Duodenal mucosa (tissue), 2 donors: ENCODE results near the gene RUNX1.

ENCODE experiments used
- H3K27ac ChIP-seq: one replicate; pipeline ENCODE4 v1.7.0; 2013; ENCODE audit warnings: low read depth, low read length
- H3K27me3 ChIP-seq, 2 donors: one replicate each; pipeline ENCODE4 v1.7.0; 2013; ENCODE audit warnings: low read length in 2 of 2, control low read depth in 1 of 2; ENCODE audit not compliant: insufficient read depth in 2 of 2, control insufficient read depth in 1 of 2
- H3K36me3 ChIP-seq, 2 donors: one replicate each; pipeline ENCODE4 v1.7.0; 2013; ENCODE audit warnings: low read length in 2 of 2, control low read depth in 1 of 2; ENCODE audit not compliant: insufficient read depth in 2 of 2, control insufficient read depth in 1 of 2
- H3K4me1 ChIP-seq, 2 donors: one replicate each; pipeline ENCODE4 v1.7.0; 2013; ENCODE audit warnings: low read length in 2 of 2, control low read depth in 1 of 2; ENCODE audit not compliant: insufficient read depth in 2 of 2, control insufficient read depth in 1 of 2
- H3K4me3 ChIP-seq, 2 donors: one replicate each; pipeline ENCODE4 v1.7.0; 2013; ENCODE audit warnings: low read length in 2 of 2, low read depth in 1 of 2
- H3K9ac ChIP-seq, 2 donors: one replicate each; pipeline ENCODE4 v1.7.0; 2013; ENCODE audit warnings: low read length in 2 of 2, low read depth in 1 of 2
- H3K9me3 ChIP-seq, 2 donors: one replicate each; pipeline ENCODE4 v1.7.0; 2013; ENCODE audit warnings: low read length in 2 of 2, control low read depth in 1 of 2; ENCODE audit not compliant: control insufficient read depth in 1 of 2

The RUNX1 gene

DNA sequence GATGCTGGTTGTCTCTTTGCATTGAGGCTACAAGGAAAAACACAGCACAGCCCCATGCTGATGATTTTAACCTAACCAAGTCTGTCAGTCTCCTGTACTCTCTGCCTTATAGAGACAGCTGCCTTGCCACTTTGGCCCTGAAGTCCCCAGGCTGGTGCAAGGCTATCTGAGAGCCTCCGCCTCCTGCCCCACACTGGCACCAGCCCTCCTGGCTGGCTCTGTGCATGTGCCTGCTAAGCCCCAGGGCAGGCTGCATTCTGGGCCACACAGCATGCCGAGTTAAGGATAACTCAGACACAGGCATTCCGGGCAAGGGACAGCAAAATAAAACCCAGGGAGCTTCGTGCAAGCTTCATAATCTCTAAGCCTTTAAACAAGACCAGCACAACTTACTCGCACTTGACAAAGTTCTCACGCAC is 910 bp downstream of the RUNX1 start:
- peaks cover 0 to 3% of the 10 kb centered on the region in 2 donors for H3K27me3 ChIP-seq
- H3K36me3 ChIP-seq, result no peaks in the 10 kb centered on the region
- H3K27ac ChIP-seq, result peak overlapping the region; percentile 46
- no peaks in the 10 kb centered on the region for H3K9me3 ChIP-seq
- peak overlapping the region; percentile 53 to 56 for H3K4me3 ChIP-seq
- peaks cover 42 to 53% of the 10 kb centered on the region in 2 donors for H3K4me1 ChIP-seq
- H3K9ac ChIP-seq, result peak overlapping the region; percentile 12 to 62

GRCh38 chr21:35046880-35047229 is 2.2 kb downstream of the RUNX1 start:
- H3K9me3 ChIP-seq, result no peaks in the 10 kb centered on the region
- peak overlapping the region; percentile 45 to 62 for H3K9ac ChIP-seq
- no peaks in the 10 kb centered on the region for H3K36me3 ChIP-seq
- H3K27me3 ChIP-seq, result peaks cover 0 to 3% of the 10 kb centered on the region in 2 donors
- peaks cover 47 to 57% of the 10 kb centered on the region in 2 donors for H3K4me1 ChIP-seq
- H3K4me3 ChIP-seq, result peak overlapping the region; percentile 53 to 56
- H3K27ac ChIP-seq, result no peak overlapping the region

DNA sequence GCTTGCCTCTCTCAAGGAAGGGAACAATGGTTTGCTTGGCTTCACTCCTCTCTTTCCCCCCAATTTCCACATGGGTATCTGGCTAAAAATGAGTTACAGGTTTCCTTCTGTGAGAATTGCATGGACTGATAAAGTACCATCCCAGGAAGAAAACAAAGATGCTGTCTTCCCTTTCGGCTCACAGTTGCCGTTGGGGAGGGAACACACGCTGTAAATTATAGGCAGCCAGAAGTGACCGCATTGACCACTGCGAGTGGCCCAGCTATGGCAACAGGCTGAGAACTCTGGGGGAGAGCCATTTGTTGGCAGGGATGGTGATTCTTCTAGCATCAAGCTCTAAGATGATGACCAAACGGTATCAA is 2.9 kb downstream of the RUNX1 start:
- Histone ChIP-seq H3K4me3 (peak overlapping the region; percentile 53 to 56), H3K36me3 (no peaks in the 10 kb centered on the region), H3K9ac (peak overlapping the region in 1 of 2 donors; percentile 62), H3K27ac (no peak overlapping the region), H3K27me3 (peaks cover 0 to 3% of the 10 kb centered on the region in 2 donors), H3K4me1 (peaks cover 44 to 54% of the 10 kb centered on the region in 2 donors), H3K9me3 (no peaks in the 10 kb centered on the region)

DNA sequence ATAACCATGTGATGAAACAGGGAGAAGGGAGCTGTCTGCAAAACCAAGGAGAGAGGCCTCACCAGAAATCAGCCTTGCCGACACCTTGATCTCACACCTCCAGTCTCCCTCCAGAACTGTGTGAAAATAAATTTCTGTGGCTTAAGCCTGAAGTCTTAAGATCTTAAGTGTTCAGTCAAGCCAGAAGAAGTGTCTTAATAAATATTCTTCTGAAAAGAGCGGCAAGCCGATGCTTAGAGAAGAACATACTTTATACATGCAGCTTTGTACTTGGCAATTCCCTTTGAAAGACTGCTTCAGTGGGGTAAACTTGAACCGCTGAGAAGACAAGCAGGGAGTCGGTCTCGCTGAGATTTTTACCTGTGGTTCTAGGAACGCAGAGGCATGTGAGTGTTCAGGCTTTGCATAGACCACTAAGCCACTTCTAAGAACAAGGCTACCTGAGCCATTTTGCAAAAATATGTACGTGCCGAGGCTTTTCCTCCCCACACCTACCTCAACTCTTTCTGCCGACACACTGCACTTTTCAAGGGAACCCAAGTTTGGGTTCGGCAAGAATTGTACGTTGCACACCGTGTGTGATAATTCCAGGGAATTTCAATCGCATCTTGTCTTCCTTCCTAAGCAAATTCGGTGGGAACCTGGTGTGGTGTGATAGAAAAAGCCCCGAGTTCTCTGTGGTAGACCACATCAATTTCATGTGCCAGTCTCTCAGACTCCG is 3.4 kb downstream of the RUNX1 start:
- Histone ChIP-seq H3K9me3 (no peaks in the 10 kb centered on the region), H3K27ac (no peak overlapping the region), H3K36me3 (no peaks in the 10 kb centered on the region), H3K4me1 (peaks cover 39 to 49% of the 10 kb centered on the region in 2 donors), H3K4me3 (peak overlapping the region; percentile 53 to 56), H3K27me3 (peaks cover 0 to 3% of the 10 kb centered on the region in 2 donors), H3K9ac (peak overlapping the region in 1 of 2 donors; percentile 62)

- H3K36me3 ChIP-seq, result no peaks in the 10 kb centered on the region
- no peaks in the 10 kb centered on the region for H3K9me3 ChIP-seq
- H3K4me3 ChIP-seq, result peak overlapping the region; percentile 4 to 53
- H3K27ac ChIP-seq, result no peak overlapping the region
- peak overlapping the region in 1 of 2 donors; percentile 62 for H3K9ac ChIP-seq
- peaks cover 32 to 52% of the 10 kb centered on the region in 2 donors for H3K4me1 ChIP-seq
- peaks cover 0 to 3% of the 10 kb centered on the region in 2 donors for H3K27me3 ChIP-seq
Observed at GRCh38 chr21:35044770-35045541, 4.1 kb downstream of the RUNX1 start.

GRCh38 chr21:35044128-35044527 is 5.0 kb downstream of the RUNX1 start:
- H3K9me3 ChIP-seq, result no peaks in the 10 kb centered on the region
- peaks cover 35 to 55% of the 10 kb centered on the region in 2 donors for H3K4me1 ChIP-seq
- H3K27me3 ChIP-seq, result peaks cover 0 to 3% of the 10 kb centered on the region in 2 donors
- no peaks in the 10 kb centered on the region for H3K36me3 ChIP-seq
- H3K9ac ChIP-seq, result no peak overlapping the region
- peak overlapping the region in 1 of 2 donors; percentile 4 for H3K4me3 ChIP-seq
- no peak overlapping the region for H3K27ac ChIP-seq

- H3K4me3 ChIP-seq, result no peak overlapping the region
- peaks cover 0 to 3% of the 10 kb centered on the region in 2 donors for H3K27me3 ChIP-seq
- no peaks in the 10 kb centered on the region for H3K9me3 ChIP-seq
- H3K27ac ChIP-seq, result no peak overlapping the region
- H3K9ac ChIP-seq, result no peak overlapping the region
- H3K36me3 ChIP-seq, result no peaks in the 10 kb centered on the region
- peaks cover 32 to 52% of the 10 kb centered on the region in 2 donors for H3K4me1 ChIP-seq
Observed at GRCh38 chr21:35043549-35043948, 5.6 kb downstream of the RUNX1 start.

- no peak overlapping the region for H3K4me3 ChIP-seq
- H3K4me1 ChIP-seq, result peaks cover 32 to 46% of the 10 kb centered on the region in 2 donors
- H3K27ac ChIP-seq, result no peak overlapping the region
- no peak overlapping the region for H3K9ac ChIP-seq
- peaks cover 0 to 3% of the 10 kb centered on the region in 2 donors for H3K27me3 ChIP-seq
- no peaks in the 10 kb centered on the region for H3K9me3 ChIP-seq
- H3K36me3 ChIP-seq, result no peaks in the 10 kb centered on the region
Observed at GRCh38 chr21:35042836-35043235, 6.3 kb downstream of the RUNX1 start.

DNA sequence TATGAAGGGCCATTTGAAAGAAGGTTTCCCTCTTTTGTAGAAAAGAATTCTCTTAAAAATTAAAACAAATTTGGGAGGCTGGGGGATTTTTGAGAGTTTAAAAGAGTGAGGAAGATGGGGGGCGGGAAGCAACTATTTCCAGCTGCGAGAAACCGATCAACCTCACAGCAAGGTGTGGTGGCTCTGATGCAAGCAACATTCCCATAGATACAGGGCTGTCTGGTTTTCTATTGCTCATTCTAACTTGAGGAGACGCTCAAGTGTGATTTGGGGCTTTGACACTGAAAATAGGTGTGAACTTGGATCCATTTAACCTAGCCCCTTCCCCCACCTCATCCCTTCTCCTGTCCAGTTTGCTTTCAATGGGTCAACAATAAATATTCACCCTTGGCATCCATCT is 7.2 kb downstream of the RUNX1 start:
- H3K4me3 ChIP-seq, result no peak overlapping the region
- peaks cover 23 to 45% of the 10 kb centered on the region in 2 donors for H3K4me1 ChIP-seq
- no peaks in the 10 kb centered on the region for H3K9me3 ChIP-seq
- peaks cover 0 to 3% of the 10 kb centered on the region in 2 donors for H3K27me3 ChIP-seq
- H3K9ac ChIP-seq, result no peak overlapping the region
- H3K36me3 ChIP-seq, result no peaks in the 10 kb centered on the region
- no peak overlapping the region for H3K27ac ChIP-seq

- peak overlapping the region in 1 of 2 donors; percentile 1 for H3K4me3 ChIP-seq
- no peaks in the 10 kb centered on the region for H3K27me3 ChIP-seq
- no peaks in the 10 kb centered on the region for H3K36me3 ChIP-seq
- no peak overlapping the region for H3K27ac ChIP-seq
- no peaks in the 10 kb centered on the region for H3K9me3 ChIP-seq
- peaks cover 24 to 43% of the 10 kb centered on the region in 2 donors for H3K4me1 ChIP-seq
- no peak overlapping the region for H3K9ac ChIP-seq
Observed at GRCh38 chr21:35041122-35041521, 8.0 kb downstream of the RUNX1 start.
